Central memory CD8-positive, alpha-beta T cell (primary cell): ENCODE measurements around the gene FUT3.
"Not testable (repeated sequence)": the region's sequence is repeated elsewhere in the genome, so short reads cannot be mapped to it uniquely, and the experiment has no call there.

ENCODE experiments used
- ATAC-seq: fragments of 150-1000 bp; cut with Tn5 transposase; replicated peaks from 2 replicates; pipeline ENCODE4 v1.10.0; 2022; ENCODE audit warnings: mild to moderate bottlenecking, moderate FRiP score, moderate number of reproducible peaks; ENCODE audit not compliant: poor library complexity, severe bottlenecking; ENCODE audit errors: extremely low read depth
- DNase-seq, 2 donors: peaks; one replicate each; pipeline ENCODE4 v3.0.0; 2021; ENCODE audit warnings: low spot score in 2 of 2
- H3K27ac Mint-ChIP-seq: one replicate; pipeline ENCODE4 v1.8.0; 2022; ENCODE audit warnings: low read depth, mild to moderate bottlenecking, moderate library complexity, mixed read lengths
- H3K27me3 Mint-ChIP-seq: one replicate; pipeline ENCODE4 v1.8.0; 2022; ENCODE audit warnings: mixed read lengths
- H3K36me3 Mint-ChIP-seq: one replicate; pipeline ENCODE4 v1.8.0; 2022; ENCODE audit warnings: mild to moderate bottlenecking, moderate library complexity, mixed read lengths; ENCODE audit not compliant: insufficient read depth
- H3K4me1 Mint-ChIP-seq: one replicate; pipeline ENCODE4 v1.8.0; 2022; ENCODE audit warnings: mixed read lengths
- H3K4me3 Mint-ChIP-seq: one replicate; pipeline ENCODE4 v1.8.0; 2022; ENCODE audit warnings: mild to moderate bottlenecking, moderate library complexity, mixed read lengths
- H3K9me3 Mint-ChIP-seq: one replicate; pipeline ENCODE4 v1.8.0; 2022; ENCODE audit warnings: mixed read lengths

Gene FUT3

DNA sequence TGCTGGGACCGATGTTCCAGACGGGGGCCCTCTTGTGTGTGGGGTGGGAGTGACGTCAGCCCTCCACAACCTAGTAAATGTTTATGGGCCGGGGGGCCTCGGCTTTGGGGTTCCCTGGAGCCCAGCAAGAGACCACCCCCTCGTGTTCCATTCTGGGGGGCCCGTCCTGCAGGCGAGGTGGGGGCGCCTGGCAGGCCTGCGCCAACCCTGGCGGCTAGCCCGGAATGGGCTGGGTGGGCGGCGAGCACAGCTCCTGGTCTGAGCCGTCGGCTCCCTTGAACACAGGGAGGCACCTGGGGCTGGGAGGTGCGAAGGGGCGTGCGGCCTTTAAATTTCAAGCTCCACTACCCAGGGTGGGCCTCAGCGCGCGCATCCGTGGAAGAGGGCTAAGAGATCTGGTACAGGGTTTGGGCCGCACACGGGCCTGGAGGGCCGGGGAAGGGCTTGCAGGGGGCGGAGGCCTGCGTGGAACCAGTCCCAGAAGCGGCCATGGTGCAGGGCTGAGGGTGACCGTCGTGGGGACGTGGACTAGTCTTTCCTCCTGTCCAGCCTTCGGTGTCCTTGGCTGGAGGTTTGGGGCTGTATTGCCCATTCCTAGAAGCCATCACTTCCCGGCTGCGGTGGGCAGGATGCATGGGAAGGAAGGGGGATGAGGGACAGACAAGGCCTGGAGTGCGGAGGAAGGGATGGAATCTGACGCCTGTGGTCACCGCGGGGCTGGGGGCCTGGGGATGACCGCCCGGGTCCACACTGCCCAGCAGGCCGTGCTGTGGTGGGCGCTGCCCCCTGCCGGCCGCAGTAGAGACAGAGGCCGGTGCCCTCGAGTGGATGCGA is 40.9 kb upstream of the FUT3 start:
- Mint-ChIP-seq H3K27ac (peak overlapping the region; percentile 29), H3K36me3 (peaks cover 8% of the 10 kb centered on the region), H3K4me1 (peaks cover 4% of the 10 kb centered on the region), H3K27me3 (no peaks in the 10 kb centered on the region), H3K4me3 (no peak overlapping the region), H3K9me3 (no peaks in the 10 kb centered on the region)
- ATAC-seq (no peak), DNase-seq (no peak)

DNA sequence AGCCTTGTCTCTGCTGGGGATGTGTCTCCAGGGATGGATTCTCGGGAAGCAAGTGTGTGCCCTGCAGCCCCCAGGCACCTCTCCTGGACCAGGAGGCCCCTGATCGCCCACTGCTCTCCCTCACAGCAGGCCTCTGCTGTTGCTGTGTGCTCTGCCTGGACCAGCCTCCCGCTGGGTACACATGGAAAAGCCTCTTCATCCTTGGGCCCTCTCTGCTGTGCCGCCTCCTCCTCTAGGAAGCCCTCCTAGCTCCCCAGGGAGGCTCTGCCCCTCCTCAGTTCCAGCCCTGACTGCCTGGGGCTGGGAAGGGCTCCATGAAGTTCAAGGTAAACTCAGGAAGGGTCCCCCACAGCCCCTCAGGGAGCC is 40.3 kb upstream of the FUT3 start:
- H3K9me3 Mint-ChIP-seq, result no peaks in the 10 kb centered on the region
- H3K36me3 Mint-ChIP-seq, result peaks cover 8% of the 10 kb centered on the region
- H3K4me1 Mint-ChIP-seq, result peaks cover 4% of the 10 kb centered on the region
- no peaks in the 10 kb centered on the region for H3K27me3 Mint-ChIP-seq
- H3K27ac Mint-ChIP-seq, result no peak overlapping the region
- no peak for ATAC-seq
- no peak for DNase-seq
- H3K4me3 Mint-ChIP-seq, result no peak overlapping the region

DNA sequence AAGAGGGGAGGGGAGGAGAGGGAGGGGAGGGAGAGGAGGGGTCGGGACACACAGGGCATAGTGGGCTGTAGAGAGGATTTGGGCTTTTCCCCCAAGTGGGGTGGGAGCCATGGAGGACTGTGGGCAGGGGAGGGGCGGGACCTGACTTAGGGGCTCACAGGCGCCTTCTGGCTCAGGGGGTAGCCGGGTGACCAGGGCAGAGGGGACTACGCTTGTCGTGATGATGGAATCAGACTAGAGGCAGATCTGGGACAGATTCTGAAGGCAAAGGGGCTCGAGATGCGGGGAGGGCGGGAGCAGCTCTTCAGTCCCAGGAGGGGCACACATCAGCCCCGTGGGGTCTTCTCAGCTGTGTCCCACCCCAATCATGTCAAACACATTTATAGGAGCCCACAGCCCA is 38.9 kb upstream of the FUT3 start:
- H3K36me3 Mint-ChIP-seq, result peaks cover 8% of the 10 kb centered on the region
- H3K27me3 Mint-ChIP-seq, result no peaks in the 10 kb centered on the region
- peaks cover 4% of the 10 kb centered on the region for H3K4me1 Mint-ChIP-seq
- no peak overlapping the region for H3K27ac Mint-ChIP-seq
- DNase-seq (no peak), ATAC-seq (no peak)
- H3K4me3 Mint-ChIP-seq, result no peak overlapping the region
- H3K9me3 Mint-ChIP-seq, result no peaks in the 10 kb centered on the region

GRCh38 chr19:5889288-5889971 is 38.2 kb upstream of the FUT3 start:
- no peak for DNase-seq
- peaks cover 4% of the 10 kb centered on the region for H3K4me1 Mint-ChIP-seq
- peaks cover 8% of the 10 kb centered on the region for H3K36me3 Mint-ChIP-seq
- H3K27me3 Mint-ChIP-seq, result no peaks in the 10 kb centered on the region
- H3K4me3 Mint-ChIP-seq, result no peak overlapping the region
- no peaks in the 10 kb centered on the region for H3K9me3 Mint-ChIP-seq
- H3K27ac Mint-ChIP-seq, result no peak overlapping the region
- no peak for ATAC-seq

GRCh38 chr19:5884065-5884811 is 33.0 kb upstream of the FUT3 start:
- not testable (repeated sequence) for ATAC-seq, DNase-seq

GRCh38 chr19:5883157-5883873 is 32.1 kb upstream of the FUT3 start:
- not testable (repeated sequence) for ATAC-seq, H3K4me3 Mint-ChIP-seq, H3K9me3 Mint-ChIP-seq, DNase-seq, H3K36me3 Mint-ChIP-seq, H3K27ac Mint-ChIP-seq, H3K4me1 Mint-ChIP-seq
- peaks cover 11% of the 10 kb centered on the region for H3K27me3 Mint-ChIP-seq

More at GRCh38 chr19:5884065-5884811, 33.0 kb upstream of the FUT3 start:
- not testable (repeated sequence) for H3K36me3 Mint-ChIP-seq, H3K9me3 Mint-ChIP-seq, H3K4me1 Mint-ChIP-seq, H3K27ac Mint-ChIP-seq, H3K4me3 Mint-ChIP-seq
- H3K27me3 Mint-ChIP-seq, result peaks cover 10% of the 10 kb centered on the region

- no peak overlapping the region for H3K4me3 Mint-ChIP-seq
- H3K9me3 Mint-ChIP-seq, result no peaks in the 10 kb centered on the region
- ATAC-seq (no peak), DNase-seq (no peak)
- peaks cover 2% of the 10 kb centered on the region for H3K36me3 Mint-ChIP-seq
- H3K4me1 Mint-ChIP-seq, result no peaks in the 10 kb centered on the region
- H3K27me3 Mint-ChIP-seq, result peaks cover 20% of the 10 kb centered on the region
- no peak overlapping the region for H3K27ac Mint-ChIP-seq
Observed at GRCh38 chr19:5882421-5882968, 31.2 kb upstream of the FUT3 start.

DNA sequence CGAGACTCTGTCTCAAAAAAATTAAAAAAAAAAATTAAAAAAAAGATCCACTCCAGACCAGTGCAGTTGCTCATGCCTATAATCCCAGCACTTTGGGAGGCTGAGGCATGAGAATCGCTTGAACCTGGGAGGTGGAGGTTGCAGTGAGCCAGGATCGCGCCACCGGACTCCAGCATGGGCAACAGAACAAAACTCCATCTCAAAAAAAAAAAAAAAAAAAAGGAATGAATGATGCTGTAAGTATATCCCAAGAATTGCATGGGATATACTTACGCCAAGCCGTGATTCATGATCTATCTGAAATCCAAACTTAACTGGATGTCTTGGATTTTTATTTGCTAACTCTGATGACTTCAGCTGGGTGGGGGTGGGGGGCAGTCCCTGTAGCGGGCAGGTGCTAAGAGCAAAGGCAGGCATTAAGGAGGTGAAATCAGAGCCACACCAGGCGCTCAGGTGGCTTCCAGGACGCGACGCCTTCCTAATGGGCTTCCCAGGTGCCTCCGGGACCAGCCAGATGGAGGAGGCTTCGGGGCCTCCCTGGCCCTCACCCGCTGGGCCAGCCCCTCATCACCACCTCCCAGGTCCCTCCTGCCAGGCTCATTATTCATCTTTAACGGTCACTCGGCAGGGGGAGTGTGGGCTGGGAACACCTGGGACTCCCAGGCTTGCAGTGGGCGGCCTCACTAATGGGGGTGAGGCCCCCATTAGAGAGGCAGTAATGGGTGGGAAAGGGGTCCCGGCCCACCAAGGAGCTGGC is 30.5 kb upstream of the FUT3 start:
- Mint-ChIP-seq H3K9me3 (no peaks in the 10 kb centered on the region), H3K4me1 (no peaks in the 10 kb centered on the region), H3K27ac (no peak overlapping the region), H3K4me3 (no peak overlapping the region), H3K27me3 (peaks cover 26% of the 10 kb centered on the region), H3K36me3 (peaks cover 2% of the 10 kb centered on the region)
- DNase-seq (no peak), ATAC-seq (no peak)

- Mint-ChIP-seq H3K27me3 (peaks cover 33% of the 10 kb centered on the region), H3K4me3 (no peak overlapping the region), H3K36me3 (peaks cover under 1% of the 10 kb centered on the region), H3K9me3 (no peaks in the 10 kb centered on the region), H3K27ac (no peak overlapping the region), H3K4me1 (no peaks in the 10 kb centered on the region)
- ATAC-seq, result no peak
- no peak for DNase-seq
Observed at GRCh38 chr19:5880604-5881078, 29.4 kb upstream of the FUT3 start.

- Mint-ChIP-seq H3K4me1 (no peaks in the 10 kb centered on the region), H3K27ac (no peak overlapping the region), H3K36me3 (no peaks in the 10 kb centered on the region), H3K4me3 (no peak overlapping the region), H3K27me3 (peaks cover 33% of the 10 kb centered on the region), H3K9me3 (no peaks in the 10 kb centered on the region)
- ATAC-seq (no peak), DNase-seq (no peak)
Observed at GRCh38 chr19:5880196-5880595, 28.9 kb upstream of the FUT3 start.

- no peak for DNase-seq
- ATAC-seq, result no peak
- no peak overlapping the region for H3K27ac Mint-ChIP-seq
- no peaks in the 10 kb centered on the region for H3K36me3 Mint-ChIP-seq
- H3K4me1 Mint-ChIP-seq, result no peaks in the 10 kb centered on the region
- H3K4me3 Mint-ChIP-seq, result no peak overlapping the region
- no peaks in the 10 kb centered on the region for H3K9me3 Mint-ChIP-seq
- peaks cover 32% of the 10 kb centered on the region for H3K27me3 Mint-ChIP-seq
Observed at GRCh38 chr19:5877882-5878281, 26.6 kb upstream of the FUT3 start.
